Activated CD4-positive, alpha-beta T cell treated with anti-CD3 and anti-CD28 coated beads, Interleukin-2, amount 10 ng/mL, durations not matched to agents 24 days and 14 days (primary cell): ENCODE results near the gene ANKH. TPM values are rescaled to one million over a fixed set of nuclear protein-coding genes. Genes with fewer than 3 reads are reported as not detected.
"Not testable (repeated sequence)": the region's sequence is repeated elsewhere in the genome, so short reads cannot be mapped to it uniquely, and the experiment has no call there.

ENCODE experiments used
- DNase-seq: peaks from one replicate; pipeline ENCODE4 v3.0.0; 2022
- H3K27ac Mint-ChIP-seq: one replicate; pipeline ENCODE4 v1.8.0; 2022; ENCODE audit warnings: mild to moderate bottlenecking, mixed read lengths
- H3K27me3 Mint-ChIP-seq: one replicate; pipeline ENCODE4 v1.8.0; 2022; ENCODE audit warnings: mixed read lengths
- H3K36me3 Mint-ChIP-seq: one replicate; pipeline ENCODE4 v1.8.0; 2022; ENCODE audit warnings: low read depth, mild to moderate bottlenecking, mixed read lengths
- H3K4me1 Mint-ChIP-seq: one replicate; pipeline ENCODE4 v1.8.0; 2021; ENCODE audit warnings: mixed read lengths
- H3K4me3 Mint-ChIP-seq: one replicate; pipeline ENCODE4 v1.8.0; 2022; ENCODE audit warnings: mild to moderate bottlenecking, moderate library complexity, mixed read lengths
- H3K9me3 Mint-ChIP-seq: one replicate; pipeline ENCODE4 v1.8.0; 2021; ENCODE audit warnings: mixed read lengths
- intact Hi-C: fragments of 100-400 bp; cut with micrococcal nuclease; formaldehyde crosslinking; loops from one replicate; pipeline ENCODE4 v1.15.1; 2023
- total RNA-seq: library from RNA; stranded (reverse); gene quantifications from 2 replicates; pipeline ENCODE4 v1.2.3, GENCODE V29; 2022

The ANKH gene
- total RNA-seq, 1 donor from 2014 or later = 46.7 TPM

- intact Hi-C loops = loop anchor here (10.0 kb wide), 2 partner anchors 293 to 733 kb away; partner anchors contain the start of genes OTULINL and TRIO
- not testable (repeated sequence) for H3K36me3 Mint-ChIP-seq, H3K9me3 Mint-ChIP-seq, H3K4me1 Mint-ChIP-seq, H3K27ac Mint-ChIP-seq, DNase-seq, H3K4me3 Mint-ChIP-seq
- peaks cover 31% of the 10 kb centered on the region for H3K27me3 Mint-ChIP-seq
Measured at GRCh38 chr5:14878192-14878591, 6.6 kb upstream of the ANKH start.

DNA sequence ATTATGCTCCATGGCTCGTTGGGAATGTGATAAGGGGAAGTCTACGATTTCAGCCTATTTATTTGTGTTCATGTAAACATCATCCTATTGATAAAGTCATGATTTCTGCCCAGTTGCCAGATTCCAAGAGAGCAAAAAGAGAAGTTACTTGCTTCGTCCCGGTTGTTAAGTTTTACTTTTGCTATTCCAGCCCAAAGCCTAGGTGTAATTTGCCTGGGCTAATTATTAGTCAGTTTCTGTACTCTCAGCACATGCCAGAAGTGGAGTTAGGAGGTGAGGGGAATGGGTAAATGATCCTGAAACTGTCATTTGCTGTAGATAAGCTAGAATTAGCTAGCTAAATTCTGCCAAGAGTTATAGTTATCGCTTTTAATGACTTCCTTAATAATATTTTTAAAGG is 4.5 kb upstream of the ANKH start:
- Mint-ChIP-seq H3K36me3 (no peaks in the 10 kb centered on the region), H3K4me3 (no peak overlapping the region), H3K27ac (no peak overlapping the region), H3K9me3 (no peaks in the 10 kb centered on the region), H3K4me1 (peaks cover 5% of the 10 kb centered on the region), H3K27me3 (peaks cover 31% of the 10 kb centered on the region)
- intact Hi-C loops = loop anchor here (10.0 kb wide), 2 partner anchors 291 to 731 kb away; partner anchors contain the start of genes OTULINL and TRIO
- DNase-seq = no peak

GRCh38 chr5:14873790-14874189 is 2.2 kb upstream of the ANKH start:
- peak overlapping the region; percentile 45 for H3K4me3 Mint-ChIP-seq
- H3K36me3 Mint-ChIP-seq = no peaks in the 10 kb centered on the region
- intact Hi-C loops = loop anchor here (2.0 to 10.0 kb wide), 6 partner anchors 119 to 729 kb away; partner anchors contain the start of genes OTULINL and TRIO
- no peak for DNase-seq
- H3K9me3 Mint-ChIP-seq = no peaks in the 10 kb centered on the region
- H3K27me3 Mint-ChIP-seq = peaks cover 31% of the 10 kb centered on the region
- peaks cover 22% of the 10 kb centered on the region for H3K4me1 Mint-ChIP-seq
- H3K27ac Mint-ChIP-seq = peak overlapping the region; percentile 12

- peaks cover 24% of the 10 kb centered on the region for H3K4me1 Mint-ChIP-seq
- intact Hi-C loops = loop anchor here (2.0 to 10.0 kb wide), 6 partner anchors 120 to 728 kb away; partner anchors contain the start of genes OTULINL and TRIO
- no peak overlapping the region for H3K4me3 Mint-ChIP-seq
- no peaks in the 10 kb centered on the region for H3K36me3 Mint-ChIP-seq
- H3K9me3 Mint-ChIP-seq = no peaks in the 10 kb centered on the region
- H3K27me3 Mint-ChIP-seq = peaks cover 31% of the 10 kb centered on the region
- no peak overlapping the region for H3K27ac Mint-ChIP-seq
- DNase-seq = no peak
Measured at GRCh38 chr5:14873093-14873492, 1.5 kb upstream of the ANKH start.

- intact Hi-C loops = loop anchor here (2.0 to 10.0 kb wide), 6 partner anchors 120 to 728 kb away; partner anchors contain the start of genes OTULINL and TRIO
- peak overlapping the region; percentile 91 for H3K27ac Mint-ChIP-seq
Measured at GRCh38 chr5:14872070-14872989, 752 bp upstream of the ANKH start.

GRCh38 chr5:14870337-14871213 is 1.0 kb downstream of the ANKH start:
- intact Hi-C loops = loop anchor here (1.0 to 10.0 kb wide), 8 partner anchors 61 to 726 kb away; partner anchors contain the start of genes OTULINL and TRIO
- peak; percentile 83 for DNase-seq
- no peaks in the 10 kb centered on the region for H3K9me3 Mint-ChIP-seq
- peak overlapping the region; percentile 90 for H3K27ac Mint-ChIP-seq
- H3K27me3 Mint-ChIP-seq = peaks cover 10% of the 10 kb centered on the region
- H3K36me3 Mint-ChIP-seq = peaks cover 1% of the 10 kb centered on the region
- peak overlapping the region; percentile 84 for H3K4me3 Mint-ChIP-seq
- H3K4me1 Mint-ChIP-seq = peaks cover 26% of the 10 kb centered on the region

More at GRCh38 chr5:14872070-14872989, 752 bp upstream of the ANKH start:
- H3K36me3 Mint-ChIP-seq = peaks cover 1% of the 10 kb centered on the region
- peaks cover 26% of the 10 kb centered on the region for H3K4me1 Mint-ChIP-seq
- H3K4me3 Mint-ChIP-seq = peak overlapping the region; percentile 88
- H3K27me3 Mint-ChIP-seq = peaks cover 25% of the 10 kb centered on the region
- DNase-seq = peak; percentile 84
- H3K9me3 Mint-ChIP-seq = no peaks in the 10 kb centered on the region

- intact Hi-C loops = loop anchor here (1.0 to 10.0 kb wide), 9 partner anchors 57 to 725 kb away; partner anchors contain the start of genes OTULINL and TRIO
- Mint-ChIP-seq H3K4me3 (peak overlapping the region; percentile 84), H3K27me3 (peaks cover 9% of the 10 kb centered on the region), H3K9me3 (no peaks in the 10 kb centered on the region), H3K27ac (peak overlapping the region; percentile 86), H3K4me1 (peaks cover 26% of the 10 kb centered on the region), H3K36me3 (peaks cover 1% of the 10 kb centered on the region)
- peak; percentile 63 for DNase-seq
Measured at GRCh38 chr5:14869668-14870164, 1.9 kb downstream of the ANKH start.

DNA sequence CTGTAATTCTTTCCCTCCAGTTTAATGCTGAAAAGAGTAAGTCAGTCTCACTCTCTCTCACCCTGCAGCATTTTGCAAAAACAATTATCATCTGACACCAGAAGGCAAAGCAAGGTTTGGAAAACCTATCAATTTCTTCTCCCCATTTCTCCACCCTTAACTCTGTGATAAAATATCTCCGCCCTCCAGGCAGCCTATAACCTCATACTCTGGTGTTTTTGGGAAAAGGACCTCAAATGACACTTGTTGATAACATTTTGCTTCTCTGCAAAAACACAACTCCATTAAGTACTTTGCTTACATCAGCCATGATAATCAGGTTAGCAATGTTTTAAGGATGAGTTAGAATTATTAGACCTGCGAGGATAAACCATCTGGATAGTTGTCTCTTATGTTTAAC is 2.3 kb downstream of the ANKH start:
- H3K36me3 Mint-ChIP-seq = peaks cover 1% of the 10 kb centered on the region
- peak overlapping the region; percentile 84 for H3K4me3 Mint-ChIP-seq
- no peak overlapping the region for H3K27ac Mint-ChIP-seq
- DNase-seq = no peak
- H3K4me1 Mint-ChIP-seq = peaks cover 26% of the 10 kb centered on the region
- H3K9me3 Mint-ChIP-seq = no peaks in the 10 kb centered on the region
- intact Hi-C loops = loop anchor here (1.0 kb wide), 1 partner anchor 57 kb away; no protein-coding TSS in a partner anchor
- H3K27me3 Mint-ChIP-seq = peaks cover 6% of the 10 kb centered on the region

GRCh38 chr5:14868771-14869170 is 2.8 kb downstream of the ANKH start:
- Mint-ChIP-seq H3K27ac (no peak overlapping the region), H3K4me3 (no peak overlapping the region), H3K36me3 (peaks cover 1% of the 10 kb centered on the region)

DNA sequence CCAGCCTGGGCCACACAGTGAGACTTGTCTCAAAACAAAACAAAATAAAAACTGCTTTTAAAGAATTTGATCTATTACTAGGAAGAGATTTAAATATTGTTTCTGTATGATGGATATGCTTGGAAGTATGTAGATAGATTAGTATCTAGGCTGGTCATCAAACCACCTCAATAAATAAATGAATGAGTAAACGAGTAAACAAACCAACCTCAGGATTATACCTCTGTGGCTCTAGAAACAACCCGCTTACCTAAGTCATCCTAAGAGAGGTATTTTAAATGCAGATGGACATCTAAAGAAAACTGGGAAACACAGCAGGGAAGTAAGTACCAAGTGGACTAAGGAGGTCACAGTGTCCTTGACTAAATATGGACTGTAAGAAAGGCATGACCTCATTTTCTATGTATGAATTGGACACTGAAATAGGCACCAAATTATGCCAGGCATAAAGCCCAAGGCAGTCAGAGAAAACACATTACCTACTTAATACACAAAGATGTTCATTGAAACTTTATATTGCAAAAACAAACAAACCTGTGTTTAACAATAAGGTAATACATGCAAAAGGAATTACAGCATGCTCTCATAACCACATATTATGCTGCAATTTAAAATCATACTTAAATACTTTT is 7.3 kb downstream of the ANKH start:
- H3K9me3 Mint-ChIP-seq = no peaks in the 10 kb centered on the region
- peaks cover 12% of the 10 kb centered on the region for H3K4me1 Mint-ChIP-seq
- intact Hi-C loops = no loop called here
- no peak for DNase-seq
- peaks cover 4% of the 10 kb centered on the region for H3K36me3 Mint-ChIP-seq
- H3K27ac Mint-ChIP-seq = no peak overlapping the region
- H3K27me3 Mint-ChIP-seq = no peaks in the 10 kb centered on the region
- H3K4me3 Mint-ChIP-seq = no peak overlapping the region

More at GRCh38 chr5:14868771-14869170, 2.8 kb downstream of the ANKH start:
- no peak for DNase-seq
- peaks cover 25% of the 10 kb centered on the region for H3K4me1 Mint-ChIP-seq
- intact Hi-C loops = loop anchor here (1.0 kb wide), 1 partner anchor 58 kb away; no protein-coding TSS in a partner anchor
- H3K27me3 Mint-ChIP-seq = peaks cover 5% of the 10 kb centered on the region
- no peaks in the 10 kb centered on the region for H3K9me3 Mint-ChIP-seq

DNA sequence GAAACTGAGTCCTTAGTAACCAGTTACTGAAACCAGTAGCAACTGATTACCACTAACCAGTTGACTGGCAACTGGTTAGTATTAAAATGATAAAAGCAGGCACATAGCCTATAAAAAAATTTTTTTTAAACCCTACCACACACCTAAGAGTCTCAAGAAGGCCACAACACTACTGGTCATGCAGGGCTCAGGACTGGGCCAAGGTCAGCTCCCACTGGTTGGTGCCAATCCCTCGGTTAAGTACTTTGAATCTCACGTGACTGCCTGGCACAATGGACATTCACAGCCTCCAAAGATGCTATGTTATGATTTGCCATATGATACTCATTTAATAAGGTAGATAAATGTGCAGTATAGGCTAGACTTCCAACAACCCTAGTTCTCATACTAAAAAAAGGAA is 8.5 kb downstream of the ANKH start:
- Mint-ChIP-seq H3K4me1 (peaks cover 6% of the 10 kb centered on the region), H3K27ac (no peak overlapping the region)

GRCh38 chr5:14861123-14861765 is 10.3 kb downstream of the ANKH start:
- H3K27ac Mint-ChIP-seq = no peak overlapping the region
- no peaks in the 10 kb centered on the region for H3K27me3 Mint-ChIP-seq
- no peaks in the 10 kb centered on the region for H3K9me3 Mint-ChIP-seq
- intact Hi-C loops = no loop called here
- H3K4me1 Mint-ChIP-seq = peaks cover 3% of the 10 kb centered on the region
- peaks cover 3% of the 10 kb centered on the region for H3K36me3 Mint-ChIP-seq
- DNase-seq = no peak
- no peak overlapping the region for H3K4me3 Mint-ChIP-seq

More for the DNA sequence above, 8.5 kb downstream of the ANKH start:
- H3K36me3 Mint-ChIP-seq = peaks cover 4% of the 10 kb centered on the region
- intact Hi-C loops = no loop called here
- no peaks in the 10 kb centered on the region for H3K27me3 Mint-ChIP-seq
- H3K9me3 Mint-ChIP-seq = no peaks in the 10 kb centered on the region
- DNase-seq = no peak
- H3K4me3 Mint-ChIP-seq = no peak overlapping the region
